HFFc6 (cell line): ENCODE measurements around the gene GLO1. TPM values are rescaled to one million over a fixed set of nuclear protein-coding genes. Genes with fewer than 3 reads are reported as not detected.

ENCODE experiments used
- DNase-seq: peaks from one replicate; pipeline ENCODE4 v3.0.0-alpha.2; 2018
- H3K27ac Mint-ChIP-seq: 2 replicates; pipeline ENCODE4 v1.8.0; 2020; ENCODE audit warnings: mild to moderate bottlenecking, mixed read lengths
- H3K27me3 Mint-ChIP-seq: 2 replicates; pipeline ENCODE4 v1.8.0; 2021; ENCODE audit warnings: mild to moderate bottlenecking, moderate library complexity, mixed read lengths; ENCODE audit not compliant: insufficient read depth
- H3K36me3 Mint-ChIP-seq: 2 replicates; pipeline ENCODE4 v1.8.0; 2021; ENCODE audit warnings: low read depth, mixed read lengths
- H3K4me1 Mint-ChIP-seq: 2 replicates; pipeline ENCODE4 v1.8.0; 2020; ENCODE audit warnings: low read depth, mixed read lengths
- H3K4me3 Mint-ChIP-seq: 2 replicates; pipeline ENCODE4 v1.8.0; 2020; ENCODE audit warnings: mild to moderate bottlenecking, moderate library complexity, mixed read lengths
- H3K9me3 Mint-ChIP-seq: 2 replicates; pipeline ENCODE4 v1.8.0; 2020; ENCODE audit warnings: mild to moderate bottlenecking, mixed read lengths
- CTCF ChIP-seq: fragments of 200-600 bp; sonication (generic); IDR thresholded peaks from 2 replicates; pipeline ENCODE4 v1.5.0; 2021; ENCODE audit warnings: antibody characterized with exemption, mild to moderate bottlenecking
- total RNA-seq, 6 experiments: library from RNA; stranded (reverse); fragmentation: NEBNext Ultra II Directional; extraction: Animal tissue kit (Norgen Biotek cat#: 25700); gene quantifications; 2 replicates in 1 of 6; 3 replicates in 5 of 6; pipeline ENCODE4 v1.2.3, GENCODE V29; 2021

GLO1 gene
- total RNA-seq, 6 experiments from 2014 or later = 89.2 to 113 (median 99.2) TPM

- H3K4me3 Mint-ChIP-seq = no peak overlapping the region
- no peak for TF ChIP-seq CTCF
- H3K9me3 Mint-ChIP-seq = peaks cover 15% of the 10 kb centered on the region
- no peak for DNase-seq
- no peaks in the 10 kb centered on the region for H3K4me1 Mint-ChIP-seq
- no peaks in the 10 kb centered on the region; the same call in 1 of the 2 replicates for H3K27me3 Mint-ChIP-seq
- peaks cover 17% of the 10 kb centered on the region for H3K36me3 Mint-ChIP-seq
- no peak overlapping the region for H3K27ac Mint-ChIP-seq
Observed at GRCh38 chr6:38695227-38695900, 7.6 kb downstream of the GLO1 start.

GRCh38 chr6:38688579-38689087 is 14.3 kb downstream of the GLO1 start:
- H3K9me3 Mint-ChIP-seq = no peaks in the 10 kb centered on the region
- H3K36me3 Mint-ChIP-seq = no peaks in the 10 kb centered on the region
- no peaks in the 10 kb centered on the region for H3K4me1 Mint-ChIP-seq
- H3K27me3 Mint-ChIP-seq = no peaks in the 10 kb centered on the region
- no peak for TF ChIP-seq CTCF
- DNase-seq = no peak
- H3K27ac Mint-ChIP-seq = no peak overlapping the region
- H3K4me3 Mint-ChIP-seq = no peak overlapping the region

DNA sequence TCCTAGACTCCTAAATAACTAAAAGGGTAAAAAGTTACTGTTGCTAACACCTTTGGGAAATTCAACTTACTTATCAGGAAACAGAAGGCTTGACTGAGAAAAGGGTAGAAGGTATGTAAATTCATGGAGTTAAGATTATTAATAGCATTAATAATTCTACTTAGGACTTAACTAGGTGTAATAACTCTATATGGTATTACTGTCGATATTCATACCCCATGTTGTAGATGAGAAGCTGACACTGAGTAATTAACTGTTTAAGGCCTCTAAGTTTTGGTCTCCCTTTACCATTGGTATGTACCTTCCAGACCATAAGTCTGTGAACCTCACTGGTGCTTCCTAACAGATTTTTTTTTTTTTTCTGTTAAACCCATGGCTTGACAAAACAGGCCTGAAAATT is 15.4 kb downstream of the GLO1 start:
- Mint-ChIP-seq H3K9me3 (no peaks in the 10 kb centered on the region), H3K4me1 (no peaks in the 10 kb centered on the region), H3K36me3 (no peaks in the 10 kb centered on the region), H3K27me3 (no peaks in the 10 kb centered on the region), H3K4me3 (no peak overlapping the region), H3K27ac (no peak overlapping the region)
- TF ChIP-seq CTCF = no peak
- no peak for DNase-seq

GRCh38 chr6:38687043-38687353 is 15.9 kb downstream of the GLO1 start:
- Mint-ChIP-seq H3K27me3 (no peaks in the 10 kb centered on the region), H3K4me3 (no peak overlapping the region), H3K27ac (no peak overlapping the region), H3K9me3 (no peaks in the 10 kb centered on the region), H3K36me3 (peaks cover 1% of the 10 kb centered on the region; the same call in 1 of the 2 replicates), H3K4me1 (no peaks in the 10 kb centered on the region)
- no peak for DNase-seq
- no peak for TF ChIP-seq CTCF

- Mint-ChIP-seq H3K36me3 (peaks cover 6% of the 10 kb centered on the region; the same call in 1 of the 2 replicates), H3K27ac (no peak overlapping the region), H3K4me3 (no peak overlapping the region), H3K27me3 (no peaks in the 10 kb centered on the region), H3K9me3 (no peaks in the 10 kb centered on the region), H3K4me1 (no peaks in the 10 kb centered on the region)
- no peak for TF ChIP-seq CTCF
- DNase-seq = no peak
Observed at GRCh38 chr6:38686270-38687042, 16.5 kb downstream of the GLO1 start.
